HepG2 (cell line): Measurements from ENCODE around the gene COL26A1. TPM values are rescaled to one million over a fixed set of nuclear protein-coding genes. Genes with fewer than 3 reads are reported as not detected.

Source experiments
- ADNP ChIP-seq: sonication (generic); formaldehyde crosslinking; IDR thresholded peaks from 2 replicates; pipeline ENCODE4 v1.4.0; 2020; ENCODE audit warnings: missing genetic modification reagents
- EZH2 ChIP-seq: conservative IDR thresholded peaks from 2 replicates; pipeline ENCODE4 v1.6.1; 2012; ENCODE audit warnings: mild to moderate bottlenecking, low read depth, low read length, moderate library complexity
- GABPB1 ChIP-seq: IDR thresholded peaks from 2 replicates; pipeline ENCODE4 v1.6.1; 2016; ENCODE audit warnings: mild to moderate bottlenecking, missing genetic modification reagents, moderate library complexity, missing compliant biosample characterization
- NFKBIZ ChIP-seq: IDR thresholded peaks from 2 replicates; pipeline ENCODE4 v1.6.1; 2018; ENCODE audit warnings: missing genetic modification reagents, missing compliant biosample characterization
- PRPF4 ChIP-seq: fragments of 200-400 bp; formaldehyde crosslinking; IDR thresholded peaks from 2 replicates; pipeline ENCODE4 v1.6.1; 2016; ENCODE audit warnings: low read length, low read depth; ENCODE audit not compliant: poor library complexity, severe bottlenecking
- RFX5 ChIP-seq: IDR thresholded peaks from 2 replicates; pipeline ENCODE4 v1.6.1; 2011; ENCODE audit warnings: low read depth, low read length, improper control_type of control experiment
- SP4 ChIP-seq: sonication (generic); formaldehyde crosslinking; IDR thresholded peaks from 2 replicates; pipeline ENCODE4 v1.8.1; 2023; ENCODE audit warnings: mild to moderate bottlenecking, missing genetic modification reagents
- TGIF2 ChIP-seq: IDR thresholded peaks from 2 replicates; pipeline ENCODE4 v1.6.1; 2016; ENCODE audit warnings: control low read depth, missing compliant biosample characterization
- XRCC5 ChIP-seq: fragments of 200-400 bp; formaldehyde crosslinking; optimal IDR thresholded peaks from 2 replicates; pipeline ENCODE3; 2017; ENCODE audit warnings: mild to moderate bottlenecking, low read length
- ZC3H4 ChIP-seq: sonication (generic); formaldehyde crosslinking; IDR thresholded peaks from 2 replicates; pipeline ENCODE4 v1.4.0; 2020; ENCODE audit warnings: missing genetic modification reagents, borderline replicate concordance
- ZFX ChIP-seq: sonication (generic); formaldehyde crosslinking; IDR thresholded peaks from 2 replicates; pipeline ENCODE4 v1.4.0; 2020; ENCODE audit warnings: mild to moderate bottlenecking, low read depth, missing genetic modification reagents, moderate library complexity
- ZNF253 ChIP-seq: sonication (generic); formaldehyde crosslinking; IDR thresholded peaks from 2 replicates; pipeline ENCODE4 v1.8.0; 2022; ENCODE audit warnings: mild to moderate bottlenecking, missing genetic modification reagents, borderline replicate concordance
- ZNF335 ChIP-seq: sonication (generic); formaldehyde crosslinking; IDR thresholded peaks from 2 replicates; pipeline ENCODE4 v1.4.0; 2020; ENCODE audit warnings: missing genetic modification reagents
- ZNF841 ChIP-seq: sonication (generic); formaldehyde crosslinking; IDR thresholded peaks from 2 replicates; pipeline ENCODE4 v1.8.1; 2023; ENCODE audit warnings: missing genetic modification reagents, borderline replicate concordance
- polyA plus RNA-seq, 8 experiments: library from polyadenylated mRNA; depleted of rRNA in 3 of 8; stranded (reverse) in 7 of 8; unstranded in 1 of 8; fragments of >200 nt; fragmentation: Illumina TruSeq in 4 of 8; extraction: Trizol in 4 of 8; gene quantifications; 2 replicates each; pipeline versions ENCODE4 v1.2.1 to v1.2.3, GENCODE V29; 2011 to 2016; ENCODE audit warnings: low read depth in 4 of 8, missing spikeins in 1 of 8, mixed read lengths in 1 of 8; ENCODE audit not compliant: insufficient read depth in 1 of 8
- total RNA-seq, 5 experiments: library from RNA; depleted of rRNA; stranded (reverse); fragments of >200 nt; fragmentation: Illumina TruSeq; extraction: Trizol; gene quantifications; 2 replicates each; pipeline ENCODE4 v1.2.3, GENCODE V29; 2016; ENCODE audit warnings: low read depth in 1 of 5
- TF ChIP-seq, protein P1 (sequence below): IDR thresholded peaks from 2 replicates; pipeline ENCODE4 v1.6.1; 2012; ENCODE audit warnings: low read depth, low read length, improper control_type of control experiment
- TF ChIP-seq, protein P2 (sequence below): sonication (generic); formaldehyde crosslinking; IDR thresholded peaks from 2 replicates; pipeline ENCODE4 v1.4.0; 2020; ENCODE audit warnings: missing genetic modification reagents, borderline replicate concordance
- TF ChIP-seq, protein P3 (sequence below), 2 experiments: fragments of 450-650 bp in 1 of 2; sonication (generic) in 1 of 2; formaldehyde crosslinking in 1 of 2; IDR thresholded peaks; 2 replicates each; pipeline versions ENCODE4 v1.6.1 to v1.8.0; 2016 to 2022; ENCODE audit warnings: antibody characterized with exemption in 1 of 2, mild to moderate bottlenecking in 1 of 2, missing genetic modification reagents in 1 of 2

Gene COL26A1
- total and polyA plus RNA-seq, 2 of the 13 experiments (the other 11 are each of a cell fraction or from before 2014, with no cell fraction given) = 7.8 to 9.2 TPM

DNA sequence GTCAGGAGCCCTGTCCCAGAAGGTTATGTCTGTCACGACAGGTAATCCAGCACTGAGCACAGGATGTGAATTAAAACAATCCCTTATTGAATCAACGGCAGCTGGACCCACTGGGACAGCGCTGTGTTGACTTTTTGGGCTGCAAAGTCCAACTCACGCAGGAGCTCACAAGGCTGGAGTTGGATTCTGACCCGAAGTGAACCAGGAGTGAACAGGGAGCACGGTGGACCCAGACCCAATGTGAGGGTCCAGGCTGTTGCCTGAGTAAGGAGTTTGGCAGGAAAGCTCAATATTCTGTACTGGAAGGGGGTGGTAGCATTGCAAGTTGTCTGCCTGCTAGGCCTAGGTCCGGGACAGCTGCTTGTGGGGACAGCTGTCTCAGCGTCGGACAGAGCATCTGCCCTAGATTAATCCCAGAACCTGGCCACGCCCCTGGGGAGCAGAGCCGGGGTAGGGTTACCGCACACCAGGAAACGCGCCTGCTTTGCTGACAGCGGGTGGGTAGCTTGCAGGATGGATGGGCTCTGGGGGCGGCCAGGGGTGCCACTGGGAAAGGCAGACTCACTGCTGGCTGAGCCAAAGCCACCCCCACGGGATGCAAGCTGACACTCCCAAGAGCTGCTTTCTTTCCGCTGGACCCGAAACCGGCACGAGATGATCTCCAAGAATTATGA lies 24.0 kb downstream of the COL26A1 start (continued):
- TF ChIP-seq, protein P1, sequence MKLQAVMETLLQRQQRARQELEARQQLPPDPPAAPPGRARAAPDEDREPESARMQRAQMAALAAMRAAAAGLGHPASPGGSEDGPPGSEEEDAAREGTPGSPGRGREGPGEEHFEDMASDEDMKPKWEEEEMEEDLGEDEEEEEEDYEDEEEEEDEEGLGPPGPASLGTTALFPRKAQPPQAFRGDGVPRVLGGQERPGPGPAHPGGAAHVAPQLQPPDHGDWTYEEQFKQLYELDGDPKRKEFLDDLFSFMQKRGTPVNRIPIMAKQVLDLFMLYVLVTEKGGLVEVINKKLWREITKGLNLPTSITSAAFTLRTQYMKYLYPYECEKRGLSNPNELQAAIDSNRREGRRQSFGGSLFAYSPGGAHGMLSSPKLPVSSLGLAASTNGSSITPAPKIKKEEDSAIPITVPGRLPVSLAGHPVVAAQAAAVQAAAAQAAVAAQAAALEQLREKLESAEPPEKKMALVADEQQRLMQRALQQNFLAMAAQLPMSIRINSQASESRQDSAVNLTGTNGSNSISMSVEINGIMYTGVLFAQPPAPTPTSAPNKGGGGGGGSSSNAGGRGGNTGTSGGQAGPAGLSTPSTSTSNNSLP = peak; percentile 86; the same call in 1 of the 2 replicates
- TF ChIP-seq EZH2 (no peak), PRPF4 (no peak), NFKBIZ (no peak), RFX5 (no peak), ZFX (peak; percentile 67; the same call in 1 of the 2 replicates), GABPB1 (no peak; the same call in 1 of the 2 replicates), TGIF2 (CRISPR knock-in tag) (0 out of 2 replicates have a peak, but pooled peaks have one; percentile 42), ZNF335 (no peak), ZC3H4 (CRISPR knock-in tag) (no peak), ZNF253 (no peak), ZNF841 (CRISPR knock-in tag) (no peak), XRCC5 (peak; percentile 77), SP4 (CRISPR knock-in tag) (no peak), ADNP (CRISPR knock-in tag) (no peak)
- TF ChIP-seq, protein P2, sequence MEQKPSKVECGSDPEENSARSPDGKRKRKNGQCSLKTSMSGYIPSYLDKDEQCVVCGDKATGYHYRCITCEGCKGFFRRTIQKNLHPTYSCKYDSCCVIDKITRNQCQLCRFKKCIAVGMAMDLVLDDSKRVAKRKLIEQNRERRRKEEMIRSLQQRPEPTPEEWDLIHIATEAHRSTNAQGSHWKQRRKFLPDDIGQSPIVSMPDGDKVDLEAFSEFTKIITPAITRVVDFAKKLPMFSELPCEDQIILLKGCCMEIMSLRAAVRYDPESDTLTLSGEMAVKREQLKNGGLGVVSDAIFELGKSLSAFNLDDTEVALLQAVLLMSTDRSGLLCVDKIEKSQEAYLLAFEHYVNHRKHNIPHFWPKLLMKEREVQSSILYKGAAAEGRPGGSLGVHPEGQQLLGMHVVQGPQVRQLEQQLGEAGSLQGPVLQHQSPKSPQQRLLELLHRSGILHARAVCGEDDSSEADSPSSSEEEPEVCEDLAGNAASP (CRISPR knock-in tag) = peak; percentile 99
- TF ChIP-seq, protein P3, sequence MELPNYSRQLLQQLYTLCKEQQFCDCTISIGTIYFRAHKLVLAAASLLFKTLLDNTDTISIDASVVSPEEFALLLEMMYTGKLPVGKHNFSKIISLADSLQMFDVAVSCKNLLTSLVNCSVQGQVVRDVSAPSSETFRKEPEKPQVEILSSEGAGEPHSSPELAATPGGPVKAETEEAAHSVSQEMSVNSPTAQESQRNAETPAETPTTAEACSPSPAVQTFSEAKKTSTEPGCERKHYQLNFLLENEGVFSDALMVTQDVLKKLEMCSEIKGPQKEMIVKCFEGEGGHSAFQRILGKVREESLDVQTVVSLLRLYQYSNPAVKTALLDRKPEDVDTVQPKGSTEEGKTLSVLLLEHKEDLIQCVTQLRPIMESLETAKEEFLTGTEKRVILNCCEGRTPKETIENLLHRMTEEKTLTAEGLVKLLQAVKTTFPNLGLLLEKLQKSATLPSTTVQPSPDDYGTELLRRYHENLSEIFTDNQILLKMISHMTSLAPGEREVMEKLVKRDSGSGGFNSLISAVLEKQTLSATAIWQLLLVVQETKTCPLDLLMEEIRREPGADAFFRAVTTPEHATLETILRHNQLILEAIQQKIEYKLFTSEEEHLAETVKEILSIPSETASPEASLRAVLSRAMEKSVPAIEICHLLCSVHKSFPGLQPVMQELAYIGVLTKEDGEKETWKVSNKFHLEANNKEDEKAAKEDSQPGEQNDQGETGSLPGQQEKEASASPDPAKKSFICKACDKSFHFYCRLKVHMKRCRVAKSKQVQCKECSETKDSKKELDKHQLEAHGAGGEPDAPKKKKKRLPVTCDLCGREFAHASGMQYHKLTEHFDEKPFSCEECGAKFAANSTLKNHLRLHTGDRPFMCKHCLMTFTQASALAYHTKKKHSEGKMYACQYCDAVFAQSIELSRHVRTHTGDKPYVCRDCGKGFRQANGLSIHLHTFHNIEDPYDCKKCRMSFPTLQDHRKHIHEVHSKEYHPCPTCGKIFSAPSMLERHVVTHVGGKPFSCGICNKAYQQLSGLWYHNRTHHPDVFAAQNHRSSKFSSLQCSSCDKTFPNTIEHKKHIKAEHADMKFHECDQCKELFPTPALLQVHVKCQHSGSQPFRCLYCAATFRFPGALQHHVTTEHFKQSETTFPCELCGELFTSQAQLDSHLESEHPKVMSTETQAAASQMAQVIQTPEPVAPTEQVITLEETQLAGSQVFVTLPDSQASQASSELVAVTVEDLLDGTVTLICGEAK (IDR thresholded peaks at IDR 0.05) = no peak
- TF ChIP-seq, protein P3 (CRISPR knock-in tag; IDR thresholded peaks at IDR 0.05) = no peak
